Liver (tissue), 3 donors: ENCODE data around the gene WDHD1.

Source experiments
- EGR1 ChIP-seq, 2 donors: IDR thresholded peaks; 2 replicates each; pipeline ENCODE4 v1.6.1; 2016 to 2018; ENCODE audit warnings: antibody characterized with exemption in 2 of 2, low read depth in 2 of 2
- GABPA ChIP-seq, 2 donors: IDR thresholded peaks in 1 of 2; conservative IDR thresholded peaks in 1 of 2; 2 replicates each; pipeline ENCODE4 v1.6.1; 2016; ENCODE audit warnings: antibody characterized with exemption in 2 of 2, mild to moderate bottlenecking in 1 of 2, moderate library complexity in 1 of 2
- HNF4A ChIP-seq, 2 donors: conservative IDR thresholded peaks; 2 replicates each; pipeline ENCODE4 v1.6.1; 2016; ENCODE audit warnings: antibody characterized with exemption in 2 of 2, mild to moderate bottlenecking in 2 of 2
- HNF4G ChIP-seq: IDR thresholded peaks from 2 replicates; pipeline ENCODE4 v1.6.1; 2016; ENCODE audit warnings: antibody characterized with exemption
- JUND ChIP-seq, 2 donors: IDR thresholded peaks; 2 replicates each; pipeline ENCODE4 v1.6.1; 2016; ENCODE audit warnings: antibody characterized with exemption in 2 of 2
- SP1 ChIP-seq: IDR thresholded peaks from 2 replicates; pipeline ENCODE4 v1.6.1; 2018; ENCODE audit warnings: antibody characterized with exemption, mild to moderate bottlenecking
- TAF1 ChIP-seq: conservative IDR thresholded peaks from 2 replicates; pipeline ENCODE4 v1.6.1; 2016; ENCODE audit warnings: antibody characterized with exemption, mild to moderate bottlenecking
- TF ChIP-seq, protein P1 (sequence below): fragments of 150-350 bp; IDR thresholded peaks from 2 replicates; pipeline ENCODE4 v1.5.1; 2017; ENCODE audit warnings: improper control_type of control experiment, low read depth, low read length; ENCODE audit not compliant: missing input control
- TF ChIP-seq, protein P2 (sequence below): IDR thresholded peaks from 2 replicates; pipeline ENCODE4 v1.6.1; 2016; ENCODE audit warnings: antibody characterized with exemption
- TF ChIP-seq, protein P3 (sequence below): IDR thresholded peaks from 2 replicates; pipeline ENCODE4 v1.6.1; 2016; ENCODE audit warnings: antibody characterized with exemption, mild to moderate bottlenecking
- donor health status: healthy.
- donor health status: healthy.

DNA sequence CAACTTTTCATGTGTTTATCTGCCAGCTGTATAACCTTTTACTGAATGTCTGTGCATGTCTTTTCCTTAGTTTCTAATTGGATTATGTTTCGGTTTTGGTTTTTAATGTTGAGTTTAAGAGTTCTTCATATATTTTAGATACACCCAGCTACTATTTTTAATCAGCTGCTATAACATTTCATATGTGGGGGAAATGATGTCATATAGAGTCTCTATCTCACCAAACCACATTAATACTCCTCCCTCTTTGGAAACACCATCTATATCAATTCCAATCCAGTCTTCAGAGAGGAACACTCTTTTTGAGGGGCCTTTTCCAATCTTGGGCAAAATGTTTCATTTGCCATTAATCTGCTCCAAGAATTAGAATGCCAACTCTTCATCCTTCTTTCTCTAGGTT, 95.8 kb downstream of the WDHD1 start:
- TF ChIP-seq, protein P1, sequence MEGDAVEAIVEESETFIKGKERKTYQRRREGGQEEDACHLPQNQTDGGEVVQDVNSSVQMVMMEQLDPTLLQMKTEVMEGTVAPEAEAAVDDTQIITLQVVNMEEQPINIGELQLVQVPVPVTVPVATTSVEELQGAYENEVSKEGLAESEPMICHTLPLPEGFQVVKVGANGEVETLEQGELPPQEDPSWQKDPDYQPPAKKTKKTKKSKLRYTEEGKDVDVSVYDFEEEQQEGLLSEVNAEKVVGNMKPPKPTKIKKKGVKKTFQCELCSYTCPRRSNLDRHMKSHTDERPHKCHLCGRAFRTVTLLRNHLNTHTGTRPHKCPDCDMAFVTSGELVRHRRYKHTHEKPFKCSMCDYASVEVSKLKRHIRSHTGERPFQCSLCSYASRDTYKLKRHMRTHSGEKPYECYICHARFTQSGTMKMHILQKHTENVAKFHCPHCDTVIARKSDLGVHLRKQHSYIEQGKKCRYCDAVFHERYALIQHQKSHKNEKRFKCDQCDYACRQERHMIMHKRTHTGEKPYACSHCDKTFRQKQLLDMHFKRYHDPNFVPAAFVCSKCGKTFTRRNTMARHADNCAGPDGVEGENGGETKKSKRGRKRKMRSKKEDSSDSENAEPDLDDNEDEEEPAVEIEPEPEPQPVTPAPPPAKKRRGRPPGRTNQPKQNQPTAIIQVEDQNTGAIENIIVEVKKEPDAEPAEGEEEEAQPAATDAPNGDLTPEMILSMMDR, result no peak
- no peak for TF ChIP-seq TAF1
- no peak for TF ChIP-seq HNF4G
- TF ChIP-seq, protein P2, sequence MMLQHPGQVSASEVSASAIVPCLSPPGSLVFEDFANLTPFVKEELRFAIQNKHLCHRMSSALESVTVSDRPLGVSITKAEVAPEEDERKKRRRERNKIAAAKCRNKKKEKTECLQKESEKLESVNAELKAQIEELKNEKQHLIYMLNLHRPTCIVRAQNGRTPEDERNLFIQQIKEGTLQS, result no peak
- TF ChIP-seq GABPA (IDR thresholded peaks at IDR 0.05 in 1 of 2, conservative IDR thresholded peaks at IDR 0.05 in 1 of 2), result no peak
- TF ChIP-seq, protein P3, sequence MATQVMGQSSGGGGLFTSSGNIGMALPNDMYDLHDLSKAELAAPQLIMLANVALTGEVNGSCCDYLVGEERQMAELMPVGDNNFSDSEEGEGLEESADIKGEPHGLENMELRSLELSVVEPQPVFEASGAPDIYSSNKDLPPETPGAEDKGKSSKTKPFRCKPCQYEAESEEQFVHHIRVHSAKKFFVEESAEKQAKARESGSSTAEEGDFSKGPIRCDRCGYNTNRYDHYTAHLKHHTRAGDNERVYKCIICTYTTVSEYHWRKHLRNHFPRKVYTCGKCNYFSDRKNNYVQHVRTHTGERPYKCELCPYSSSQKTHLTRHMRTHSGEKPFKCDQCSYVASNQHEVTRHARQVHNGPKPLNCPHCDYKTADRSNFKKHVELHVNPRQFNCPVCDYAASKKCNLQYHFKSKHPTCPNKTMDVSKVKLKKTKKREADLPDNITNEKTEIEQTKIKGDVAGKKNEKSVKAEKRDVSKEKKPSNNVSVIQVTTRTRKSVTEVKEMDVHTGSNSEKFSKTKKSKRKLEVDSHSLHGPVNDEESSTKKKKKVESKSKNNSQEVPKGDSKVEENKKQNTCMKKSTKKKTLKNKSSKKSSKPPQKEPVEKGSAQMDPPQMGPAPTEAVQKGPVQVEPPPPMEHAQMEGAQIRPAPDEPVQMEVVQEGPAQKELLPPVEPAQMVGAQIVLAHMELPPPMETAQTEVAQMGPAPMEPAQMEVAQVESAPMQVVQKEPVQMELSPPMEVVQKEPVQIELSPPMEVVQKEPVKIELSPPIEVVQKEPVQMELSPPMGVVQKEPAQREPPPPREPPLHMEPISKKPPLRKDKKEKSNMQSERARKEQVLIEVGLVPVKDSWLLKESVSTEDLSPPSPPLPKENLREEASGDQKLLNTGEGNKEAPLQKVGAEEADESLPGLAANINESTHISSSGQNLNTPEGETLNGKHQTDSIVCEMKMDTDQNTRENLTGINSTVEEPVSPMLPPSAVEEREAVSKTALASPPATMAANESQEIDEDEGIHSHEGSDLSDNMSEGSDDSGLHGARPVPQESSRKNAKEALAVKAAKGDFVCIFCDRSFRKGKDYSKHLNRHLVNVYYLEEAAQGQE, result no peak
- TF ChIP-seq JUND (IDR thresholded peaks at IDR 0.05), result no peak
- no peak for TF ChIP-seq HNF4A (conservative IDR thresholded peaks at IDR 0.05)
- no peak for TF ChIP-seq EGR1 (IDR thresholded peaks at IDR 0.05; ENCODE audit: low read depth in 2 of 2)
- TF ChIP-seq SP1, result no peak
